ENCODE data around the gene TPRA1.
"Not testable (repeated sequence)": the region's sequence is repeated elsewhere in the genome, so short reads cannot be mapped to it uniquely, and the experiment has no call there.

TPRA1 gene

GRCh38 chr3:127616836-127617605, 26.5 kb upstream of the TPRA1 start:
- DNase-seq (ENCODE audit: low spot score), result no peak

- no peak for DNase-seq (ENCODE audit: low spot score)
Observed at GRCh38 chr3:127615631-127616305, 25.2 kb upstream of the TPRA1 start.

GRCh38 chr3:127614928-127615589, 24.5 kb upstream of the TPRA1 start:
- DNase-seq (ENCODE audit: low spot score), result no peak

- DNase-seq (ENCODE audit: low spot score), result no peak
Observed at GRCh38 chr3:127613406-127613805, 22.9 kb upstream of the TPRA1 start.

GRCh38 chr3:127612966-127613365, 22.4 kb upstream of the TPRA1 start:
- no peak for DNase-seq (ENCODE audit: low spot score)

- DNase-seq (ENCODE audit: low spot score), result no peak
Observed at GRCh38 chr3:127611251-127611650, 20.7 kb upstream of the TPRA1 start.

GRCh38 chr3:127610105-127610504, 19.6 kb upstream of the TPRA1 start:
- no peak for DNase-seq (ENCODE audit: low spot score)

- DNase-seq (ENCODE audit: low spot score), result no peak
Observed at GRCh38 chr3:127608362-127608718, 17.8 kb upstream of the TPRA1 start.

- no peak for DNase-seq (ENCODE audit: low spot score)
Observed at GRCh38 chr3:127607675-127608361, 17.3 kb upstream of the TPRA1 start.

GRCh38 chr3:127606981-127607595, 16.6 kb upstream of the TPRA1 start:
- no peak for DNase-seq (ENCODE audit: low spot score)

- DNase-seq (ENCODE audit: low spot score), result no peak
Observed at GRCh38 chr3:127606086-127606805, 15.7 kb upstream of the TPRA1 start.

GRCh38 chr3:127605547-127605946, 15.0 kb upstream of the TPRA1 start:
- DNase-seq (ENCODE audit: low spot score), result not testable (repeated sequence)

- DNase-seq (ENCODE audit: low spot score), result no peak
Observed at GRCh38 chr3:127604546-127605165, 14.1 kb upstream of the TPRA1 start.

GRCh38 chr3:127604035-127604434, 13.5 kb upstream of the TPRA1 start:
- DNase-seq (ENCODE audit: low spot score), result no peak

GRCh38 chr3:127600749-127601456, 10.4 kb upstream of the TPRA1 start:
- DNase-seq (ENCODE audit: low spot score), result no peak

- no peak for DNase-seq (ENCODE audit: low spot score)
Observed at GRCh38 chr3:127598841-127599570, 8.5 kb upstream of the TPRA1 start.

- DNase-seq (ENCODE audit: low spot score), result no peak
Observed at GRCh38 chr3:127597020-127597771, 6.7 kb upstream of the TPRA1 start.

- DNase-seq (ENCODE audit: low spot score), result no peak
Observed at GRCh38 chr3:127595303-127595702, 4.8 kb upstream of the TPRA1 start.

GRCh38 chr3:127593178-127593577, 2.6 kb upstream of the TPRA1 start:
- no peak for DNase-seq (ENCODE audit: low spot score)

Data from LoVo (cell line).